NT2/D1 (cell line): ENCODE data around the gene ANKRD27.

Source experiments
- DNase-seq: peaks from one replicate; pipeline ENCODE4 v3.0.0-alpha.2; 2011; ENCODE audit warnings: low read depth, low spot score
- H3K27me3 ChIP-seq: 2 replicates; pipeline ENCODE4 v1.6.0; 2011; ENCODE audit warnings: mild to moderate bottlenecking; ENCODE audit not compliant: insufficient read length, insufficient read depth
- H3K36me3 ChIP-seq: 2 replicates; pipeline ENCODE4 v1.6.1; 2011; ENCODE audit warnings: mild to moderate bottlenecking, low read length, mixed read lengths; ENCODE audit not compliant: insufficient read depth, insufficient read length
- H3K4me1 ChIP-seq: 2 replicates; pipeline ENCODE4 v1.5.1; 2011; ENCODE audit not compliant: insufficient read depth, insufficient read length
- H3K4me3 ChIP-seq: 2 replicates; pipeline ENCODE4 v1.5.1; 2011; ENCODE audit warnings: low read depth; ENCODE audit not compliant: insufficient read length
- H3K9ac ChIP-seq: 2 replicates; pipeline ENCODE4 v1.6.0; 2011; ENCODE audit warnings: low read depth; ENCODE audit not compliant: insufficient read length
- H3K9me3 ChIP-seq: 2 replicates; pipeline ENCODE4 v1.5.1; 2011; ENCODE audit warnings: mild to moderate bottlenecking, low read length; ENCODE audit not compliant: insufficient read depth
- SUZ12 ChIP-seq: IDR thresholded peaks from 2 replicates; pipeline ENCODE4 v1.6.1; 2011; ENCODE audit not compliant: insufficient read length, insufficient read depth; ENCODE audit errors: extremely low read depth
- YY1 ChIP-seq: IDR thresholded peaks from 2 replicates; pipeline ENCODE4 v1.6.1; 2011; ENCODE audit not compliant: insufficient read length, insufficient read depth
- ZNF274 ChIP-seq: IDR thresholded peaks from 2 replicates; pipeline ENCODE4 v1.6.1; 2011; ENCODE audit warnings: mild to moderate bottlenecking, low read depth, low read length

Gene ANKRD27

GRCh38 chr19:32692727-32693061 lies 17.7 kb upstream of the ANKRD27 start:
- Histone ChIP-seq H3K4me1 (peaks cover 4% of the 10 kb centered on the region), H3K27me3 (peaks cover 15% of the 10 kb centered on the region), H3K36me3 (peaks cover 12% of the 10 kb centered on the region), H3K9ac (peak overlapping the region; percentile 86), H3K9me3 (peaks cover 10% of the 10 kb centered on the region; the same call in 1 of the 2 replicates), H3K4me3 (peak overlapping the region; percentile 68)
- no peak for TF ChIP-seq ZNF274
- no peak for TF ChIP-seq YY1
- no peak for TF ChIP-seq SUZ12
- DNase-seq = no peak

GRCh38 chr19:32691952-32692726 lies 17.2 kb upstream of the ANKRD27 start:
- peak overlapping the region; percentile 68 for H3K4me3 ChIP-seq
- H3K9ac ChIP-seq = peak overlapping the region; percentile 86
- peaks cover 10% of the 10 kb centered on the region for H3K36me3 ChIP-seq
- DNase-seq = no peak
- H3K4me1 ChIP-seq = peaks cover 4% of the 10 kb centered on the region
- no peak for TF ChIP-seq ZNF274
- TF ChIP-seq SUZ12 = no peak
- TF ChIP-seq YY1 = no peak
- peaks cover 10% of the 10 kb centered on the region; the same call in 1 of the 2 replicates for H3K9me3 ChIP-seq
- H3K27me3 ChIP-seq = peaks cover 15% of the 10 kb centered on the region

DNA sequence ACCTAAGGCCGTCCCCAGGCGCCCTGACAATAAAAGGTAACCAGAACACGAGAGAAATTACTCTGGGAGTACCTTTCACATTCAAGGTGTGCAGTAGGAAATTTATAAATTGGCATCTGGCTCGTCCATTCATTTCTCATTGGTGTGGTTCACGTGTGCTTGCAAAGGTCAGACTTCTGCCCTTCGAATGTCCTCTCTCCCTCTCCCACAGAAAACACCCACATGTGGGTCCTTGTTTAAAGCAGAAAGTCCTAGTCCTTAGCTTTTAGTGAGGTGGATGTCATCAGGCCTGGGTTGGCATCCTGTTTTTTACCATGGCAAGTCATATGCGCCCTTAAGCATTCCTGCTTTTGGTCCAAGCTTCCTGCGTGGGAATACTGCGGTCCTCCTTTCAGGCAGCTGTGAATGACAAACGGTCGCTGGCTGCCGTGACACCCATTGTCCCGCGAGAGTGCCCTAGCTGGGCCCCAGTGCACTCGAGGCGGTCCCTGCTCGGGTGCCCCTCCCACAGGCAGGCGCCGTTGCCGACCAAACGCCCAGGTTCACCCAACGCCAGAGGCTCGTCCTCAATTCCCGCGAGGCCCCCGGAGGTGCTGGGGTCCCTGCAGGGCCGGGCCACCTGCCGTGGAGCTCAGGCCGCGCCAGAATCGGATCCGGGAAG lies 16.4 kb upstream of the ANKRD27 start, which contains the start of gene NUDT19:
Gene NUDT19, plus strand, starts transcription at position 531 of the 661 bp plus-strand sequence. CDS start 140 bp downstream, outside the sequence.
- Histone ChIP-seq H3K9ac (peak within 1 kb of the TSS; percentile 86), H3K9me3 (peaks cover 10% of the 10 kb centered on the region; the same call in 1 of the 2 replicates), H3K4me1 (peaks cover 4% of the 10 kb centered on the region), H3K4me3 (peak within 1 kb of the TSS; percentile 68), H3K27me3 (peaks cover 15% of the 10 kb centered on the region), H3K36me3 (peaks cover 8% of the 10 kb centered on the region)
- no peak for TF ChIP-seq ZNF274
- TF ChIP-seq SUZ12 = no peak
- TF ChIP-seq YY1 = no peak
- no peak for DNase-seq

DNA sequence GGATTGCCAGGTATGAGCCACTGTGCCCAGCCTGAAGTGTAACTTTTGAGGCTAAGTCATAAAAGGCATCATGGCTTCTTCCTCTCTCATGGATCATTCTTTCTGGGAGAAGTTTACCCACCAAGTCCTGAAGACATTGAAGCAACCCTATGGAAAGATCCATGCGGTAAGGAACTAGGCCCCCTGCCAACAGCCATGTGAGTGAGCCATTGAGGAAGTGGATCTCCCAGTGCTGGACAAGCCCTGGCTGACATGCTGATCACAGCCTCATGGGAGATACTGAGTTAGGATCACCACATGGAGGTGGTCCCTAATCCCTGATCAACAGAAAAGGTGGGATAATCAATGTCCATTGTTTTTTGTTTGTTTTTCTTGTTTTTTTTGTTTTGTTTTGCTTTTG lies 13.3 kb upstream of the ANKRD27 start:
- Histone ChIP-seq H3K9me3 (peaks cover 6% of the 10 kb centered on the region; the same call in 1 of the 2 replicates), H3K36me3 (peaks cover 2% of the 10 kb centered on the region), H3K9ac (no peak overlapping the region), H3K27me3 (peaks cover 15% of the 10 kb centered on the region), H3K4me1 (peaks cover 4% of the 10 kb centered on the region), H3K4me3 (no peak overlapping the region)
- DNase-seq = no peak
- TF ChIP-seq SUZ12 (no peak), YY1 (no peak), ZNF274 (no peak)

- Histone ChIP-seq H3K9ac (no peak overlapping the region), H3K4me1 (peaks cover 4% of the 10 kb centered on the region)
- DNase-seq = no peak
Observed at GRCh38 chr19:32687681-32688080, 12.7 kb upstream of the ANKRD27 start.

GRCh38 chr19:32686847-32687475 lies 12.0 kb upstream of the ANKRD27 start:
- no peak overlapping the region for H3K9ac ChIP-seq
- peaks cover 2% of the 10 kb centered on the region for H3K4me1 ChIP-seq
- DNase-seq = no peak
- H3K9me3 ChIP-seq = no peaks in the 10 kb centered on the region
- no peaks in the 10 kb centered on the region for H3K36me3 ChIP-seq
- H3K27me3 ChIP-seq = peaks cover 6% of the 10 kb centered on the region
- no peak overlapping the region for H3K4me3 ChIP-seq
- no peak for TF ChIP-seq ZNF274
- TF ChIP-seq YY1 = no peak
- no peak for TF ChIP-seq SUZ12

More at GRCh38 chr19:32687681-32688080, 12.7 kb upstream of the ANKRD27 start:
- Histone ChIP-seq H3K9me3 (no peaks in the 10 kb centered on the region), H3K36me3 (no peaks in the 10 kb centered on the region), H3K4me3 (no peak overlapping the region), H3K27me3 (peaks cover 13% of the 10 kb centered on the region)
- TF ChIP-seq YY1 = no peak
- no peak for TF ChIP-seq ZNF274
- TF ChIP-seq SUZ12 = no peak

DNA sequence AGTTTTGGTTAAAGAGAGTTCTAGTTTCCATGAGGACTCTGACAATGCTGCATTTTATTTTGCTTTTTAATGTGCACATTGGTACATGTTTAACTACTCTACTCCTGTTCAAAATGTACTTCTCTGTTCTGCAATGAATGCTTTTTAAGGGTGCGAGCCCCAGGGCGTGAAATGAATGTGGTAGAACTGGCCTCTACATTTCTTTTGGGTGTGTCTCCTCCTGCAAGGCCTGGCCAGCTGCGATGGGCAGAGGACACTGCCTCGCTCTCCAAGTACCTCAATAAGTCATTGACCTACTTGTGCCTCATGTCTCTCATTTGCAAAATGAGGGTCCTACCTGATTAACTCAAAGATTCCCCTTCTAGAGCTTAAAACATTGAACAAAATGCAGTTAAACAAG lies 7.3 kb upstream of the ANKRD27 start:
- no peaks in the 10 kb centered on the region for H3K4me1 ChIP-seq
- H3K27me3 ChIP-seq = peaks cover 10% of the 10 kb centered on the region
- no peaks in the 10 kb centered on the region for H3K36me3 ChIP-seq
- no peak overlapping the region for H3K9ac ChIP-seq
- no peak for TF ChIP-seq ZNF274
- TF ChIP-seq YY1 = no peak
- no peak for TF ChIP-seq SUZ12
- H3K4me3 ChIP-seq = no peak overlapping the region
- no peak for DNase-seq
- no peaks in the 10 kb centered on the region for H3K9me3 ChIP-seq
